ENCODE results near the gene FRMD4B.

DNA sequence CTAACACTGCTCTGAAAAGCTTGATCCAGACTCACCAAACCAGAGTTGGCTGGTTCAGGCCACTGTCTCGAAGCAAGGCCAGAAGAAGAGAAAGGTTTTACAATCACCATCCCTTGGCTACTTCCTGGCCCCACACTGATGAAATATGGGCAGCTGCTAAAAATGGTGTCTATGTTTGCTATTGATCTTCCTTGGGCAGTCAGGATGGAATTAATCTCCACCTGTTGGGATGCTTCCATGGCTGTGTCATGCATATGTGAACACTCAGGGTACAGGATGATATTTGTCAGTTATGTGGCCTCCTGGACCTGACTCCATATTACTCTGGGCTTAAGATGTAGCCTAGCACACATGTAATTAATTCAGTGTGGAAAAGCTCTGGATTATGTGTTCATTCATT, 61.9 kb downstream of the FRMD4B start:
- TF ChIP-seq, protein P1, sequence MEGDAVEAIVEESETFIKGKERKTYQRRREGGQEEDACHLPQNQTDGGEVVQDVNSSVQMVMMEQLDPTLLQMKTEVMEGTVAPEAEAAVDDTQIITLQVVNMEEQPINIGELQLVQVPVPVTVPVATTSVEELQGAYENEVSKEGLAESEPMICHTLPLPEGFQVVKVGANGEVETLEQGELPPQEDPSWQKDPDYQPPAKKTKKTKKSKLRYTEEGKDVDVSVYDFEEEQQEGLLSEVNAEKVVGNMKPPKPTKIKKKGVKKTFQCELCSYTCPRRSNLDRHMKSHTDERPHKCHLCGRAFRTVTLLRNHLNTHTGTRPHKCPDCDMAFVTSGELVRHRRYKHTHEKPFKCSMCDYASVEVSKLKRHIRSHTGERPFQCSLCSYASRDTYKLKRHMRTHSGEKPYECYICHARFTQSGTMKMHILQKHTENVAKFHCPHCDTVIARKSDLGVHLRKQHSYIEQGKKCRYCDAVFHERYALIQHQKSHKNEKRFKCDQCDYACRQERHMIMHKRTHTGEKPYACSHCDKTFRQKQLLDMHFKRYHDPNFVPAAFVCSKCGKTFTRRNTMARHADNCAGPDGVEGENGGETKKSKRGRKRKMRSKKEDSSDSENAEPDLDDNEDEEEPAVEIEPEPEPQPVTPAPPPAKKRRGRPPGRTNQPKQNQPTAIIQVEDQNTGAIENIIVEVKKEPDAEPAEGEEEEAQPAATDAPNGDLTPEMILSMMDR (IDR thresholded peaks at IDR 0.05), result no peak
- TF ChIP-seq POLR2AphosphoS5 (IDR thresholded peaks at IDR 0.05; ENCODE audit: low read depth, low read length) (no peak), SIN3A (IDR thresholded peaks at IDR 0.05; ENCODE audit: borderline replicate concordance, insufficient read depth, low read depth, low read length) (no peak), TCF7L2 (IDR thresholded peaks at IDR 0.05; ENCODE audit: low read depth, low read length) (no peak)
- TF ChIP-seq, protein P2, sequence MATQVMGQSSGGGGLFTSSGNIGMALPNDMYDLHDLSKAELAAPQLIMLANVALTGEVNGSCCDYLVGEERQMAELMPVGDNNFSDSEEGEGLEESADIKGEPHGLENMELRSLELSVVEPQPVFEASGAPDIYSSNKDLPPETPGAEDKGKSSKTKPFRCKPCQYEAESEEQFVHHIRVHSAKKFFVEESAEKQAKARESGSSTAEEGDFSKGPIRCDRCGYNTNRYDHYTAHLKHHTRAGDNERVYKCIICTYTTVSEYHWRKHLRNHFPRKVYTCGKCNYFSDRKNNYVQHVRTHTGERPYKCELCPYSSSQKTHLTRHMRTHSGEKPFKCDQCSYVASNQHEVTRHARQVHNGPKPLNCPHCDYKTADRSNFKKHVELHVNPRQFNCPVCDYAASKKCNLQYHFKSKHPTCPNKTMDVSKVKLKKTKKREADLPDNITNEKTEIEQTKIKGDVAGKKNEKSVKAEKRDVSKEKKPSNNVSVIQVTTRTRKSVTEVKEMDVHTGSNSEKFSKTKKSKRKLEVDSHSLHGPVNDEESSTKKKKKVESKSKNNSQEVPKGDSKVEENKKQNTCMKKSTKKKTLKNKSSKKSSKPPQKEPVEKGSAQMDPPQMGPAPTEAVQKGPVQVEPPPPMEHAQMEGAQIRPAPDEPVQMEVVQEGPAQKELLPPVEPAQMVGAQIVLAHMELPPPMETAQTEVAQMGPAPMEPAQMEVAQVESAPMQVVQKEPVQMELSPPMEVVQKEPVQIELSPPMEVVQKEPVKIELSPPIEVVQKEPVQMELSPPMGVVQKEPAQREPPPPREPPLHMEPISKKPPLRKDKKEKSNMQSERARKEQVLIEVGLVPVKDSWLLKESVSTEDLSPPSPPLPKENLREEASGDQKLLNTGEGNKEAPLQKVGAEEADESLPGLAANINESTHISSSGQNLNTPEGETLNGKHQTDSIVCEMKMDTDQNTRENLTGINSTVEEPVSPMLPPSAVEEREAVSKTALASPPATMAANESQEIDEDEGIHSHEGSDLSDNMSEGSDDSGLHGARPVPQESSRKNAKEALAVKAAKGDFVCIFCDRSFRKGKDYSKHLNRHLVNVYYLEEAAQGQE (IDR thresholded peaks at IDR 0.05; ENCODE audit: insufficient read depth in 1 of 2, low read depth in 2 of 2, low read length in 1 of 2), result no peak
